Tibial nerve (tissue), 4 donors: ENCODE measurements around the gene GTSF1L.

Source experiments
- CTCF ChIP-seq, 5 experiments: fragments of 200-600 bp in 3 of 5; fragments of 450-650 bp in 2 of 5; sonication (generic) in 3 of 5; IDR thresholded peaks; one replicate each; pipeline ENCODE4 v1.5.1; 2016 to 2019; ENCODE audit warnings: antibody characterized with exemption in 5 of 5, mild to moderate bottlenecking in 3 of 5, moderate library complexity in 2 of 5
- EP300 ChIP-seq, 2 donors: sonication (generic); formaldehyde crosslinking; IDR thresholded peaks; one replicate each; pipeline ENCODE4 v1.6.1; 2017; ENCODE audit warnings: antibody characterized with exemption in 2 of 2, mild to moderate bottlenecking in 1 of 2
- POLR2A ChIP-seq, 2 donors: fragments of 450-650 bp; IDR thresholded peaks; one replicate each; pipeline ENCODE4 v1.6.1; 2017; ENCODE audit warnings: antibody characterized with exemption in 2 of 2, mild to moderate bottlenecking in 2 of 2, moderate library complexity in 2 of 2

GRCh38 chr20:43740642-43741041, 13.8 kb upstream of the GTSF1L start:
- TF ChIP-seq CTCF (IDR thresholded peaks at IDR 0.05) (no peak), POLR2A (IDR thresholded peaks at IDR 0.05) (no peak), EP300 (IDR thresholded peaks at IDR 0.05) (no peak)
